Heart right ventricle (tissue), 16 donors: ENCODE measurements around the gene MYO10. TPM values are rescaled to one million over a fixed set of nuclear protein-coding genes. Genes with fewer than 3 reads are reported as not detected.
"Not testable (repeated sequence)": the region's sequence is repeated elsewhere in the genome, so short reads cannot be mapped to it uniquely, and the experiment has no call there.

Experiments
- ATAC-seq, 8 donors: fragments of 200-7000 bp; cut with Tn5 transposase; one replicate each; pipeline ENCODE4 v1.9.1; 2020; ENCODE audit warnings: mild to moderate bottlenecking in 8 of 8, moderate library complexity in 8 of 8, moderate number of reproducible peaks in 1 of 8
- DNase-seq, 2 donors: peaks; one replicate each; pipeline ENCODE4 v3.0.0-alpha.2; 2020
- H3K27ac ChIP-seq, 10 donors: fragments of 200-600 bp; sonication (generic) in 2 of 10; one replicate each; pipeline versions ENCODE4 v1.5.0 to v1.8.0; 2020 to 2022; ENCODE audit warnings: mild to moderate bottlenecking in 3 of 10
- H3K27me3 ChIP-seq, 7 donors: fragments of 200-600 bp; one replicate each; pipeline ENCODE4 v1.8.0; 2021 to 2022; ENCODE audit warnings: mild to moderate bottlenecking in 2 of 7
- H3K36me3 ChIP-seq, 9 donors: fragments of 200-600 bp; sonication (generic) in 1 of 9; one replicate each; pipeline versions ENCODE4 v1.5.0 to v1.8.0; 2020 to 2022; ENCODE audit warnings: mild to moderate bottlenecking in 2 of 9
- H3K4me1 ChIP-seq, 9 donors: fragments of 200-600 bp; sonication (generic) in 1 of 9; one replicate each; pipeline versions ENCODE4 v1.5.0 to v1.8.0; 2020 to 2022; ENCODE audit warnings: mild to moderate bottlenecking in 4 of 9
- H3K4me3 ChIP-seq, 10 donors: fragments of 200-600 bp; sonication (generic) in 2 of 10; one replicate each; pipeline versions ENCODE4 v1.5.0 to v1.8.0; 2020 to 2022; ENCODE audit warnings: mild to moderate bottlenecking in 7 of 10, moderate library complexity in 2 of 10
- H3K9me3 ChIP-seq, 11 donors: fragments of 200-600 bp in 10 of 11; sonication (generic) in 2 of 11; one replicate each; pipeline versions ENCODE4 v1.5.0 to v1.8.0; 2013 to 2022; ENCODE audit warnings: mild to moderate bottlenecking in 2 of 11, control low read depth in 1 of 11, moderate library complexity in 1 of 11
- CTCF ChIP-seq, 9 donors: fragments of 200-600 bp; sonication (generic) in 2 of 9; IDR thresholded peaks; one replicate each; pipeline versions ENCODE4 v1.5.0 to v1.8.0; 2021 to 2022; ENCODE audit warnings: antibody characterized with exemption in 9 of 9, mild to moderate bottlenecking in 5 of 9, moderate library complexity in 1 of 9
- WGBS, 2 donors: extraction: QIAGEN DNeasy Blood & Tissue Kit; methylation state at CpG; one replicate each; pipeline ENCODE4 v1.1.7; 2013; ENCODE audit warnings: inconsistent platforms in 1 of 2; 5-methylcytosine and 5-hydroxymethylcytosine counted together
- intact Hi-C, 10 donors: fragments of 100-400 bp; cut with DNase I; formaldehyde crosslinking; loops; one replicate each; pipeline versions ENCODE4 v1.11.1 to v1.14.2; 2022
- polyA plus RNA-seq, 2 donors: library from polyadenylated mRNA; stranded (reverse); fragments of 200-250 nt; gene quantifications; one replicate each; pipeline ENCODE4 v1.2.3, GENCODE V29; 2013
- total RNA-seq, 10 donors: library from RNA; stranded (reverse); fragmentation: NEBNext Ultra II Directional in 3 of 10; extraction: Animal tissue kit (Norgen Biotek cat#: 25700) in 3 of 10; gene quantifications; one replicate each; pipeline versions ENCODE4 v1.2.1 to v1.2.4, GENCODE V29; 2021 to 2023
- donor health status: Arrhythmogenic right ventricular cardiomyopathy.
- donor health status: ischemic (EF 13 %, LVEDD 7.1; RV severe dilation, severe dysfunction).
- donor health status: healthy with polysubstance abuse.
- donor health status: DM: no; HTN: yes; CAD: no.
- donor health status: DM: no; HTN: no; CAD: no.
- donor health status: ischemic (EF 25% LVEDD 6.9; RV normal size, moderate dysfunction).
- donor health status: ischemic (EF 25% LVEDD 5.7; RV mildly dilated, moderate dysfunction).
- donor health status: healthy.
- donor health status: DM: yes; HTN: yes; CAD: no.
- donor health status: Ischemic cardiomyopathy.
- donor health status: ischemic (EF 35%, LVEDD 5.7; RV mildly dilated, moderate dysfunction).
- donor health status: nonischemic (EF 11% LVEDD 7.7; RV severe dilation, severe dysfunction).
- donor health status: DM: yes; HTN: yes; CAD: no.
- donor health status: PGD.
- donor health status: ischemic (EF 29% LVEDD 5.4; RV normal size, mild dysfunction).
- donor health status: nonischemic (EF 23%, LVEDD 6.1; RV moderate dilation, normal function).

MYO10 gene
- total and polyA plus RNA-seq, 12 donors: 1.2 to 8.2 (median 4.6) TPM

- WGBS, 2 donors: 66 to 78% methylated on average over 3 of the region's 3 CpGs
- DNase-seq: no peak
- Histone ChIP-seq H3K27ac (no peak overlapping the region), H3K4me3 (no peak overlapping the region), H3K27me3 (no peaks in the 10 kb centered on the region), H3K36me3 (peaks cover 0 to 6% (median 0%) of the 10 kb centered on the region in 9 donors), H3K4me1 (peaks cover 0 to 13% (median 0%) of the 10 kb centered on the region in 9 donors), H3K9me3 (no peaks in the 10 kb centered on the region)
- TF ChIP-seq CTCF (IDR thresholded peaks at IDR 0.05): no peak
- intact Hi-C loops: no loop called here
- ATAC-seq: no peak
Measured at GRCh38 chr5:16880547-16880946, 55.5 kb downstream of the MYO10 start.

- intact Hi-C loops: no loop called here
- Histone ChIP-seq H3K36me3 (peaks cover 0 to 7% (median 0%) of the 10 kb centered on the region in 9 donors), H3K4me3 (no peak overlapping the region), H3K27me3 (no peaks in the 10 kb centered on the region), H3K4me1 (peaks cover 0 to 13% (median 0%) of the 10 kb centered on the region in 9 donors), H3K9me3 (no peaks in the 10 kb centered on the region), H3K27ac (no peak overlapping the region)
- no peak for ATAC-seq
- no peak for DNase-seq
- TF ChIP-seq CTCF (IDR thresholded peaks at IDR 0.05): no peak
- WGBS, 2 donors: 93 to 97% methylated on average over 13 of the region's 13 CpGs
Measured at GRCh38 chr5:16879650-16880049, 56.4 kb downstream of the MYO10 start.

- no peak overlapping the region for H3K27ac ChIP-seq
- H3K27me3 ChIP-seq: no peaks in the 10 kb centered on the region
- peaks cover 0 to 13% (median 0%) of the 10 kb centered on the region in 9 donors for H3K4me1 ChIP-seq
- no peak for DNase-seq
- ATAC-seq: no peak
- TF ChIP-seq CTCF (IDR thresholded peaks at IDR 0.05): no peak
- WGBS, 2 donors: 91 to 98% methylated on average over 1 of the region's 1 CpG
- intact Hi-C loops: no loop called here
- H3K9me3 ChIP-seq: no peaks in the 10 kb centered on the region
- peaks cover 0 to 9% (median 0%) of the 10 kb centered on the region in 9 donors for H3K36me3 ChIP-seq
- no peak overlapping the region for H3K4me3 ChIP-seq
Measured at GRCh38 chr5:16879191-16879590, 56.9 kb downstream of the MYO10 start.

GRCh38 chr5:16877267-16877935, 58.7 kb downstream of the MYO10 start:
- ATAC-seq: no peak
- intact Hi-C loops: no loop called here
- Histone ChIP-seq H3K9me3 (peaks cover 0 to 16% (median 0%) of the 10 kb centered on the region in 11 donors), H3K27me3 (no peaks in the 10 kb centered on the region), H3K27ac (no peak overlapping the region), H3K36me3 (peaks cover 0 to 9% (median 0%) of the 10 kb centered on the region in 9 donors), H3K4me3 (no peak overlapping the region), H3K4me1 (peaks cover 0 to 13% (median 0%) of the 10 kb centered on the region in 9 donors)
- no peak for TF ChIP-seq CTCF (IDR thresholded peaks at IDR 0.05)
- 89 to 93% methylated on average over 9 of the region's 9 CpGs for WGBS, 2 donors
- DNase-seq: no peak

GRCh38 chr5:16874424-16874823, 61.7 kb downstream of the MYO10 start:
- H3K4me1 ChIP-seq, DNase-seq, intact Hi-C loops, H3K27me3 ChIP-seq, H3K4me3 ChIP-seq, H3K36me3 ChIP-seq, H3K27ac ChIP-seq, ATAC-seq: not testable (repeated sequence)
- peaks cover 0 to 18% (median 0%) of the 10 kb centered on the region in 11 donors for H3K9me3 ChIP-seq
- 87 to 92% methylated on average over 1 of the region's 1 CpG for WGBS, 2 donors
